Measurements from ENCODE around the gene CBR1. TPM values are rescaled to one million over a fixed set of nuclear protein-coding genes. Genes with fewer than 3 reads are reported as not detected.

The CBR1 gene
- total and polyA plus RNA-seq, 2 of the 13 experiments (the other 11 are each of a cell fraction or from before 2014, with no cell fraction given), result 33.7 to 38.7 TPM

DNA sequence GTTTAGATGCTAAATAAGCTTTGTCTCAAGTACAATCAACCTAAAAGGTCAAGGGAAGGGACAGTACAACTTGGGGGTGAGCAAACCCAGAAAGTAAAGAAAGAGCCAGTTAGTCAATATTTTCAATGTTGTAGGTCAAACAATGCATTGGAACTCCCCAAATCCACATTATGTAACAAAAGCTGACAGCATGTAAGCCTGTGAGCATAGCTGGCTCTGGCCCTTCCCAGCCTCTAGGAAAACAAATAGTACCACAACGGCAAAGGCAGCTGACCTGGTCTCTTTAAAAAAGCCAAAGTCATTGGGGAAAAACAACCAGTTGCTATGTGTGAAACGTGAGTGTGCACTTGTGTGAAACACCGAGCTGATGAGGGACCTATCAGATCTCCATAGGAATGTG lies 3.4 kb downstream of the CBR1 start (continued):
- TF ChIP-seq, protein P1, sequence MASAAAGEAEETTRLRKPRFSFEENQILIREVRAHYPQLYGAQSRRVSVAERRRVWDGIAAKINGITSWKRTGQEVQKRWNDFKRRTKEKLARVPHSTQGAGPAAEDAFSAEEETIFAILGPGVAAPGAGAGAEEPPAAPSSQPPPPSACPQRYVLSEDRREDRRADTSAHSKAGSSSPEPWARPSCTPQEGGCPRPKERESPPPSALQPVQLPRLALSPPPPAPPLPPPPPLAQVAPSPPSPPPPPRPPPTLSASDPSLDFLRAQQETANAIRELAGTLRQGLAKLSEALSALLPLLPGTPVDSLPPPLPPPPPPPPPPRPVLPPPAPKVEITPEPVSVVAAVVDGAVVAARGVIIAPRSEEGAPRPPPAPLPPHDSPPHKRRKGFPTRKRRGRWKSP (CRISPR knock-in tag; IDR thresholded peaks at IDR 0.05), result no peak
- TF ChIP-seq, protein P2, sequence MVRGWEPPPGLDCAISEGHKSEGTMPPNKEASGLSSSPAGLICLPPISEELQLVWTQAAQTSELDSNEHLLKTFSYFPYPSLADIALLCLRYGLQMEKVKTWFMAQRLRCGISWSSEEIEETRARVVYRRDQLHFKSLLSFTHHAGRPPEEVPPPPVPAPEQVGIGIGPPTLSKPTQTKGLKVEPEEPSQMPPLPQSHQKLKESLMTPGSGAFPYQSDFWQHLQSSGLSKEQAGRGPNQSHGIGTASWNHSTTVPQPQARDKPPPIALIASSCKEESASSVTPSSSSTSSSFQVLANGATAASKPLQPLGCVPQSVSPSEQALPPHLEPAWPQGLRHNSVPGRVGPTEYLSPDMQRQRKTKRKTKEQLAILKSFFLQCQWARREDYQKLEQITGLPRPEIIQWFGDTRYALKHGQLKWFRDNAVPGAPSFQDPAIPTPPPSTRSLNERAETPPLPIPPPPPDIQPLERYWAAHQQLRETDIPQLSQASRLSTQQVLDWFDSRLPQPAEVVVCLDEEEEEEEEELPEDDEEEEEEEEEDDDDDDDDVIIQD (CRISPR knock-in tag; IDR thresholded peaks at IDR 0.05; ENCODE audit: low read depth), result no peak
- no peak for TF ChIP-seq DMAP1 (CRISPR knock-in tag; IDR thresholded peaks at IDR 0.05)
- TF ChIP-seq, protein P3, sequence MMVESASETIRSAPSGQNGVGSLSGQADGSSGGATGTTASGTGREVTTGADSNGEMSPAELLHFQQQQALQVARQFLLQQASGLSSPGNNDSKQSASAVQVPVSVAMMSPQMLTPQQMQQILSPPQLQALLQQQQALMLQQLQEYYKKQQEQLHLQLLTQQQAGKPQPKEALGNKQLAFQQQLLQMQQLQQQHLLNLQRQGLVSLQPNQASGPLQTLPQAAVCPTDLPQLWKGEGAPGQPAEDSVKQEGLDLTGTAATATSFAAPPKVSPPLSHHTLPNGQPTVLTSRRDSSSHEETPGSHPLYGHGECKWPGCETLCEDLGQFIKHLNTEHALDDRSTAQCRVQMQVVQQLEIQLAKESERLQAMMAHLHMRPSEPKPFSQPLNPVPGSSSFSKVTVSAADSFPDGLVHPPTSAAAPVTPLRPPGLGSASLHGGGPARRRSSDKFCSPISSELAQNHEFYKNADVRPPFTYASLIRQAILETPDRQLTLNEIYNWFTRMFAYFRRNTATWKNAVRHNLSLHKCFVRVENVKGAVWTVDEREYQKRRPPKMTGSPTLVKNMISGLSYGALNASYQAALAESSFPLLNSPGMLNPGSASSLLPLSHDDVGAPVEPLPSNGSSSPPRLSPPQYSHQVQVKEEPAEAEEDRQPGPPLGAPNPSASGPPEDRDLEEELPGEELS (CRISPR knock-in tag; IDR thresholded peaks at IDR 0.05), result peak; percentile 76
- TF ChIP-seq LCORL (IDR thresholded peaks at IDR 0.05), result no peak
- TF ChIP-seq LCORL (CRISPR knock-in tag; IDR thresholded peaks at IDR 0.05), result peak; percentile 96
- TF ChIP-seq ONECUT2 (CRISPR knock-in tag; IDR thresholded peaks at IDR 0.05), result peak; percentile 55
- peak; percentile 93 for TF ChIP-seq RARA (CRISPR knock-in tag; IDR thresholded peaks at IDR 0.05)
- no peak for TF ChIP-seq RNF2 (conservative IDR thresholded peaks at IDR 0.05; ENCODE audit: low read depth)
- 0 out of 4 replicates have a peak, but pooled peaks of 1 of the 2 experiments have one; percentile 27 for TF ChIP-seq NR2F1 (CRISPR knock-in tag; IDR thresholded peaks at IDR 0.05)
- TF ChIP-seq SRSF1 (optimal IDR thresholded peaks at IDR 0.05; ENCODE audit: low read depth, low read length), result no peak
- peak; percentile 62 for TF ChIP-seq NCOA2 (CRISPR knock-in tag; IDR thresholded peaks at IDR 0.05)
- TF ChIP-seq HNRNPLL (IDR thresholded peaks at IDR 0.05; ENCODE audit: low read depth, low read length, poor library complexity, severe bottlenecking), result no peak
- TF ChIP-seq TARDBP (CRISPR knock-in tag; IDR thresholded peaks at IDR 0.05), result peak; percentile 65; the same call in 1 of the 2 replicates
- TF ChIP-seq SOX5 (CRISPR knock-in tag; IDR thresholded peaks at IDR 0.05; ENCODE audit: borderline replicate concordance), result peak; percentile 96
- peak; percentile 54; the same call in 1 of the 2 replicates for TF ChIP-seq SAP130 (CRISPR knock-in tag; IDR thresholded peaks at IDR 0.05; ENCODE audit: low read depth)
- no peak for TF ChIP-seq MED8 (CRISPR knock-in tag; IDR thresholded peaks at IDR 0.05; ENCODE audit: insufficient replicate concordance)
- no peak for TF ChIP-seq ZFP62 (CRISPR knock-in tag; IDR thresholded peaks at IDR 0.05)
- TF ChIP-seq, protein P4, sequence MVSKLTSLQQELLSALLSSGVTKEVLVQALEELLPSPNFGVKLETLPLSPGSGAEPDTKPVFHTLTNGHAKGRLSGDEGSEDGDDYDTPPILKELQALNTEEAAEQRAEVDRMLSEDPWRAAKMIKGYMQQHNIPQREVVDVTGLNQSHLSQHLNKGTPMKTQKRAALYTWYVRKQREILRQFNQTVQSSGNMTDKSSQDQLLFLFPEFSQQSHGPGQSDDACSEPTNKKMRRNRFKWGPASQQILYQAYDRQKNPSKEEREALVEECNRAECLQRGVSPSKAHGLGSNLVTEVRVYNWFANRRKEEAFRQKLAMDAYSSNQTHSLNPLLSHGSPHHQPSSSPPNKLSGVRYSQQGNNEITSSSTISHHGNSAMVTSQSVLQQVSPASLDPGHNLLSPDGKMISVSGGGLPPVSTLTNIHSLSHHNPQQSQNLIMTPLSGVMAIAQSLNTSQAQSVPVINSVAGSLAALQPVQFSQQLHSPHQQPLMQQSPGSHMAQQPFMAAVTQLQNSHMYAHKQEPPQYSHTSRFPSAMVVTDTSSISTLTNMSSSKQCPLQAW (CRISPR knock-in tag; IDR thresholded peaks at IDR 0.05), result no peak
- peak; percentile 47; the same call in 1 of the 2 replicates for TF ChIP-seq IRF2 (CRISPR knock-in tag; IDR thresholded peaks at IDR 0.05)
- TF ChIP-seq ZNF331 (CRISPR knock-in tag; IDR thresholded peaks at IDR 0.05), result peak; percentile 28; the same call in 1 of the 2 replicates
- TF ChIP-seq ZNF670 (CRISPR knock-in tag; IDR thresholded peaks at IDR 0.05; ENCODE audit: borderline replicate concordance), result no peak
- TF ChIP-seq NCOA1 (CRISPR knock-in tag; IDR thresholded peaks at IDR 0.05), result 0 out of 2 replicates have a peak, but pooled peaks have one; percentile 36
- no peak for TF ChIP-seq MBD4 (IDR thresholded peaks at IDR 0.05; ENCODE audit: borderline replicate concordance, low read length)
- TF ChIP-seq BCL6 (CRISPR knock-in tag; IDR thresholded peaks at IDR 0.05), result peak; percentile 91
- no peak for TF ChIP-seq ZNF616 (CRISPR knock-in tag; IDR thresholded peaks at IDR 0.05; ENCODE audit: low read depth)
